Subcutaneous abdominal adipose tissue (tissue), 5 donors: ENCODE measurements around the gene TEX2.

Experiments used
- H3K27ac ChIP-seq: one replicate; pipeline ENCODE4 v1.7.0; 2013; ENCODE audit warnings: low read depth, mild to moderate bottlenecking, inconsistent platforms, low read length, moderate library complexity
- H3K27me3 ChIP-seq, 5 donors: one replicate each; pipeline ENCODE4 v1.7.0; 2013; ENCODE audit warnings: low read length in 5 of 5, inconsistent platforms in 1 of 5; ENCODE audit not compliant: control insufficient read depth in 5 of 5, insufficient read depth in 4 of 5
- H3K36me3 ChIP-seq, 5 donors: one replicate each; pipeline ENCODE4 v1.7.0; 2013; ENCODE audit warnings: low read length in 5 of 5; ENCODE audit not compliant: control insufficient read depth in 5 of 5, insufficient read depth in 5 of 5
- H3K4me1 ChIP-seq, 5 donors: one replicate each; pipeline ENCODE4 v1.7.0; 2013; ENCODE audit warnings: low read length in 5 of 5, mild to moderate bottlenecking in 3 of 5, moderate library complexity in 1 of 5; ENCODE audit not compliant: control insufficient read depth in 5 of 5, insufficient read depth in 5 of 5
- H3K4me3 ChIP-seq, 5 donors: one replicate each; pipeline ENCODE4 v1.7.0; 2013; ENCODE audit warnings: low read length in 5 of 5, low read depth in 1 of 5
- H3K9ac ChIP-seq, 5 donors: one replicate each; pipeline ENCODE4 v1.7.0; 2013; ENCODE audit warnings: low read length in 5 of 5, mild to moderate bottlenecking in 4 of 5, moderate library complexity in 3 of 5
- H3K9me3 ChIP-seq, 5 donors: one replicate each; pipeline ENCODE4 v1.7.0; 2013; ENCODE audit warnings: low read length in 5 of 5; ENCODE audit not compliant: control insufficient read depth in 5 of 5
- donor health status: healthy.
- donor health status: healthy.
- donor health status: healthy.
- donor health status: healthy.
- donor health status: healthy.

TEX2 gene

DNA sequence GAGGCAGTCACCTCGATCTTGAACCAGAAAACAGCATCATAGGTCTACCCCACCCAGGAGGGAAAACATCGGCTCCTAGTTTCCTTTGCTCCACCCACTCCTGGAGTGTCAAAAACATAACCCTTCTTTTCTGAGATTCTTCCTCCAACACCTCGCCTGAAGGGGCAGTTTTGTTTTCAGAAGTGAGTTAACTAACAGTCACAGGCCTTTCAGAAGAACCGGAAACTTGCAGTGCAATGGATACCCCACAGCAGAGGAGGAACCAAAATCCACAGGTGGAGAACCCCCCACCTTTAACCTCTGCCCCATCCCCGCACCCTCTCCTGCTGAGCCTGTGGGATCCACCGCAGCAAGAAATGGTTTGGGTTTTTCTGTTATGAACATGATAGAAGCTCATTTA lies 7.8 kb upstream of the TEX2 start:
- no peak overlapping the region for H3K4me3 ChIP-seq
- H3K9me3 ChIP-seq: peaks cover 0 to 7% (median 4%) of the 10 kb centered on the region in 5 donors
- H3K27ac ChIP-seq: no peak overlapping the region
- H3K27me3 ChIP-seq: no peaks in the 10 kb centered on the region
- no peak overlapping the region for H3K9ac ChIP-seq
- no peaks in the 10 kb centered on the region for H3K36me3 ChIP-seq
- H3K4me1 ChIP-seq: peaks cover 0 to 4% (median 0%) of the 10 kb centered on the region in 5 donors

DNA sequence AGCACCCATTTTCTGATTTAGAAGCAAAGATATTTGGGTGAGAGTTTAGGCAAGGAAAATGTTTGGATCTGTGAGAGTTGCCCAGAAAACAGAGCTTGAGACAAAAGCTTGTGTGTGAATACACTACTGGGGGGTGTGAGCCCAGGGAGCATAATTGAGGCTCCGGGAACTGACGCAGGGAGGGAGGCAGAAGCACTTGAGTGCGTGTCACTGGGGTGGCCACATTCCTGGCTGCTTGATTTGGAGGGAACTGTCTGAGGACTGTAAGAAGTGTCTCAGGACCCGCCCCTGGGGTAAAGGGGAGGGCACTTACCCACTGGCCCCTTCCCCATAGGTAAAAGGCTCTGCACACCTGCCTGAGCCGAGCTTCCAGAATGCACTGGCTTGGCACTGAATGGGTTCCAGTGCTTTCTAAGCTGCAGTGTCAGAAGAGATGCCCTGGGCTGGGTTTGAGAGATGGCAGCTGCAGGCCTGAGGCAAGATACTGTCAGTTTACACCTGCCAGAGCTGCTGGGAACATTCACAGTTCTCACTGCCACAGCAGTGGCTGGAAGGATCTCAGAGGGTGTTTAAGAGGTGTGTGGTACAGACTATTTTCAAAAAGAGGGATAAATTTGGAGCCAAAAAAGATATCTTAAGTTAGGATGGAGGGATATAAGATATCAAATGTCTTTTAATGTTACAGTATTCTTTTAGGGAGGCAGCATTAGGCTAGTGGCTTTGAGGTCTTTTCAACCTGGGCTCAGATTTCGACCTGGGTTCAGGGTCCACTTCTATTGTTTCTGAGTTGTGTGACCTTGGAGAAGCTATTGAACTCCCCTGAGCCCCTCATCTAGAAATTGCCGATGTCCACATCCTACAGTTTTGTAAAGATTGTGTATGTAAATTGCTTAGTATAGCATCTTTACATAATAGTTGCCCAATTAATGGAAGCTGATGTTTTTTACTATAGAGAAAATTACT lies 6.9 kb upstream of the TEX2 start:
- Histone ChIP-seq H3K27ac (no peak overlapping the region), H3K36me3 (no peaks in the 10 kb centered on the region)

DNA sequence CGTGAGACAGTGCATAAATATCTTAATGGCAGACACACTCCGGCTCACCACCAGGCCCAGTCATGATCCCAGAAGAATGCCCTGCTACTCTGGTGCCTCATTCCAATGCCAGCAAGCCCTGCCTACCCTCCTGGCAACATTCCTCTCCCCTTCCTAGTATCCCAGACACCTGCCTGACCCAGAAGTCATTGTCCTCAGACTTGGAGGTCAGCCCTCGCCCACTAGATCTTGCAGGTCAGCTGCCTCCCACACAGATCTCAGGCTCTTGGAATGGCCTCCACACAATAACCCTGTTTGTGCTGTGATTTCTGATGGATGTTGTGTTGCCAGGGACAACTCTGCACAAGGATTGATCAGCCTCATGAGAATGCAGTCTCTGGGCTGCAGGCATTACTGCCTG lies 1.8 kb upstream of the TEX2 start:
- Histone ChIP-seq H3K9me3 (no peaks in the 10 kb centered on the region), H3K4me1 (peaks cover 2 to 33% (median 28%) of the 10 kb centered on the region in 5 donors), H3K4me3 (no peak overlapping the region), H3K27me3 (no peaks in the 10 kb centered on the region), H3K9ac (no peak overlapping the region), H3K36me3 (no peaks in the 10 kb centered on the region), H3K27ac (no peak overlapping the region)

More for the DNA sequence above, 6.9 kb upstream of the TEX2 start:
- no peak overlapping the region for H3K9ac ChIP-seq
- H3K9me3 ChIP-seq: peaks cover 0 to 7% (median 4%) of the 10 kb centered on the region in 5 donors
- no peaks in the 10 kb centered on the region for H3K27me3 ChIP-seq
- H3K4me1 ChIP-seq: peaks cover 0 to 4% (median 0%) of the 10 kb centered on the region in 5 donors
- no peak overlapping the region for H3K4me3 ChIP-seq

DNA sequence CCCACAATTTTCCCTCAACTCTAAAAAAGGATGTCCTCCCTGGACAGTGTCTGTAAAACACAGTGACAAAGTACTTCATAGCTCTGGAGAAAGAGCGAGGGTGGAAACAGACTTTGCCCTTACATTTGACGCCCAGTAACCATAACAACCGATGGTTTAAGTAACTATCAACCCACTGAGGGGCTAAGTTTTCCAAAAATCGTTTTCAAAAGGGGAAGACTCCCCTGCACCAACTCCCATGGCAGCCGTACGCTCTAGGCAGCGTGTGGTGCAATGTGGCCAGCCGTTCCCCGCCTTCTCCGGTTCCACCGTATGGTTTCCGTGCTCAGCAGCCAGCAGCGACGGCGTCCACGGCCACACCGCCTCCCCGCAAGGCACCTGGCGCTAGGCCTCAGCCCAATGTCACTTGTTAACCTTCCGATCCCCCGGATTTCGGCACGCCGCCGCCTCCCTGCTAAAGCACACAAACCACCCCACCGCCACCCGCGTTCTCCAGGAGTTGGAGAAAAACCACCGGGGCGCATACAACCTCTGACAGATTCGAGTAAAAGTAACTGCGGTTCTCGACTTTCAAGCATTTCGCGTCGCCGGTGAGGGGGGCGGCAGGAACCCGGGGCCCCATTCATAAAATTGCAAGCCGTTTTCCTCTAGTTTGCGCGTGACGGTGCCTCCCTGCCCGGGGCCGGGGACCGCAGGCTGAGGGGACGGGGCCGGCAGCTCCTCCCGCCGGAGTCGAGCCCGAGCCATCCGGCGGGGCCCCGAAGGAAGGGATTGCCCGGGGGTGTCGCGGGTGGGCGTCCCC lies 661 bp downstream of the TEX2 start:
- H3K9ac ChIP-seq: peak overlapping the region; percentile 70 to 92 (median 83)
- H3K9me3 ChIP-seq: no peaks in the 10 kb centered on the region
- no peaks in the 10 kb centered on the region for H3K36me3 ChIP-seq
- H3K27me3 ChIP-seq: no peaks in the 10 kb centered on the region
- peaks cover 2 to 36% (median 31%) of the 10 kb centered on the region in 5 donors for H3K4me1 ChIP-seq
- peak overlapping the region; percentile 84 for H3K27ac ChIP-seq
- peak overlapping the region; percentile 55 to 91 (median 78) for H3K4me3 ChIP-seq

DNA sequence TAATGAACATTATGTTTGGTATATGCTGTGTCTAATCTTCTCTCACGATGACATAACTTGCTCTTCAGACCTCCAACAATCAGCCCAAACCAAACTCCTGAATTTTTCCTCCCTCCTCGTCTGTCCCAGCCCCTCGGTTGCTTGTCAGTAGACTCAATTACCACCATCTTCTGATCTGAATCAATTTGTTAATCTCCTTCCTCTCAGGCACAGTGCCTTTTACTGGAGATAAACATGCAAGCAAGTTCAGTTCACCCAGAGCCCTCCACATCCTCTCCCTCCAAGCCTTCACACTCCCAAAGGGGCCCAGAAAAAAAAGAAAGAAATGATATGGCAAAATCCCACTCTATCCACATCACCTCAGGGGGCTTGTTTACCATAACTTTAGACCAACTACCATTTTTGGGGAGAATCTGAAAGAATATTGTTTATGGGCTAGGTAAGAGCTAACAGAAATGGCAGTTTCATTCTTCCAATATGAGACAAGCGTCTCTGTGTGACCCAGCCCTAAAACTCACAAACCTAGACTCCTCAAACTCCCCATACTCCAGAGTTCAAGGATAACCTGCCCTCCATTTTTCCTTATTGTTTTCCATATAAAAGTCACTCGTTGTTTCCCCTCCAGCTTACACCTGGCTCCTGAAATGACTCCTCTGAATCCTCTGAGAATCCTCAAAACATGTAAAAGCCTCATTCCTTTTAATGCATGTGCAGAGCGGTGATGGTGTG lies 1.5 kb downstream of the TEX2 start:
- Histone ChIP-seq H3K9me3 (no peaks in the 10 kb centered on the region), H3K4me1 (peaks cover 2 to 36% (median 31%) of the 10 kb centered on the region in 5 donors), H3K27ac (no peak overlapping the region), H3K4me3 (peak overlapping the region; percentile 55 to 91 (median 78)), H3K9ac (peak overlapping the region in 3 of 5 donors; percentile 76 to 92 (median 90)), H3K36me3 (no peaks in the 10 kb centered on the region), H3K27me3 (no peaks in the 10 kb centered on the region)

DNA sequence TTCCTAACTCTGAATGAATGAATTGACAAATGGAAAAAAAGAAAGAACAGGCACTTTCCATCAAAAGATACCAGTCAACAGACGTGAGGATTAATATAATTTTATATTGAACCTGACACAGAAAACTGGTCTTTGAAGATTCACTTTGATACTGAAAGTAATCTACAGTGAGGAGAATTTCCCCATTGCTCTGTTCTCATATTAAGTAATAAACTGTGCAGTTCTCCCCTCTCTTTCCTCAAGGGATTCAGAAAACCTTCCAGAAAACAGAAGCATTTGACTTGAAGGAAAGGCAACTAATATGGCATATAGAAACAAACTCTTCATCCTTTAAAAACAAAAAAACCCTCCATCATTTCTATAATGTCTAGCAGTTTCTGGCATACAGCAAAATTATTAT lies 2.2 kb downstream of the TEX2 start:
- peaks cover 2 to 36% (median 31%) of the 10 kb centered on the region in 5 donors for H3K4me1 ChIP-seq

DNA sequence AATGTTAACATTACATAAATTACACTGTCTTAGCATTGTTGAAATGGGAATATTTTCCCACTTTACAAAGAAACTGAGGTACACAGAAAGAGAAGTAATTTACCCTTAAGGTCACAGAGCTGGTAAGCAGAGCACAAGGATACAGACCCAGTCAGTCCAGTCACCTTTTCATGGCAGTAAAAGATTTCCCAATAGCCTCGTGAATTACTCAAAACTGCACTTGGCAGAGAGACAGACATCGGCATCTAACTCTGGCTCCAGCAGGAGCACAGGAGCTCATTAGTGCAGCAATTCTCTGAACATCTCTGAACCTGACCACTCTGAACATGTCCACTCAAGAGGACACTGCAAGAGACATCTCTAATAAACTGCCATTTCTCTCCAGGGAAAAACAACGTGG lies 3.1 kb downstream of the TEX2 start:
- peaks cover 2 to 36% (median 31%) of the 10 kb centered on the region in 5 donors for H3K4me1 ChIP-seq
- no peaks in the 10 kb centered on the region for H3K36me3 ChIP-seq
- no peak overlapping the region for H3K9ac ChIP-seq
- H3K9me3 ChIP-seq: no peaks in the 10 kb centered on the region
- no peak overlapping the region for H3K27ac ChIP-seq
- H3K27me3 ChIP-seq: no peaks in the 10 kb centered on the region
- no peak overlapping the region for H3K4me3 ChIP-seq

More for the DNA sequence above, 2.2 kb downstream of the TEX2 start:
- Histone ChIP-seq H3K36me3 (no peaks in the 10 kb centered on the region), H3K9ac (peak overlapping the region in 1 of 5 donors; percentile 92), H3K27ac (no peak overlapping the region), H3K9me3 (no peaks in the 10 kb centered on the region), H3K27me3 (no peaks in the 10 kb centered on the region), H3K4me3 (no peak overlapping the region)

DNA sequence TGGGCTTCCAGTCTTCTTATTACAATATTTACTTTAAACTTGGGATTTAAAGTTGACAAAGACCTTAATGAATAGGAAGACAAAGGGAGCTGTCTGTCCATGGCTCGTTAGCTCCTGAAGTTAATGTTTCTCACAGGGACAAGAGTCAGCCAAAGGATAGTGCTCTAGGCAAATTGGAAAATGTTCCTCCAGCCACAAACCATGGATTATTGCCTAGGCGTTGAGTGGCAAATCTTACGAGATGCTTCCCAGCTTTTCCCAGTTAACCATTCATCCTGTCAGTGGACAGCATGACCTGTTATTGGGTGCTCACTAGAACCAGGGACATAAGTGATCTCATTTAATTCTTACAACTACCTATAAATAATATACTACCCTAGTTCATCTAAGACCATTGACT lies 3.6 kb downstream of the TEX2 start:
- H3K9me3 ChIP-seq: no peaks in the 10 kb centered on the region
- H3K27ac ChIP-seq: no peak overlapping the region
- H3K4me1 ChIP-seq: peaks cover 2 to 36% (median 31%) of the 10 kb centered on the region in 5 donors
- no peak overlapping the region for H3K9ac ChIP-seq
- no peak overlapping the region for H3K4me3 ChIP-seq
- no peaks in the 10 kb centered on the region for H3K36me3 ChIP-seq
- H3K27me3 ChIP-seq: no peaks in the 10 kb centered on the region

DNA sequence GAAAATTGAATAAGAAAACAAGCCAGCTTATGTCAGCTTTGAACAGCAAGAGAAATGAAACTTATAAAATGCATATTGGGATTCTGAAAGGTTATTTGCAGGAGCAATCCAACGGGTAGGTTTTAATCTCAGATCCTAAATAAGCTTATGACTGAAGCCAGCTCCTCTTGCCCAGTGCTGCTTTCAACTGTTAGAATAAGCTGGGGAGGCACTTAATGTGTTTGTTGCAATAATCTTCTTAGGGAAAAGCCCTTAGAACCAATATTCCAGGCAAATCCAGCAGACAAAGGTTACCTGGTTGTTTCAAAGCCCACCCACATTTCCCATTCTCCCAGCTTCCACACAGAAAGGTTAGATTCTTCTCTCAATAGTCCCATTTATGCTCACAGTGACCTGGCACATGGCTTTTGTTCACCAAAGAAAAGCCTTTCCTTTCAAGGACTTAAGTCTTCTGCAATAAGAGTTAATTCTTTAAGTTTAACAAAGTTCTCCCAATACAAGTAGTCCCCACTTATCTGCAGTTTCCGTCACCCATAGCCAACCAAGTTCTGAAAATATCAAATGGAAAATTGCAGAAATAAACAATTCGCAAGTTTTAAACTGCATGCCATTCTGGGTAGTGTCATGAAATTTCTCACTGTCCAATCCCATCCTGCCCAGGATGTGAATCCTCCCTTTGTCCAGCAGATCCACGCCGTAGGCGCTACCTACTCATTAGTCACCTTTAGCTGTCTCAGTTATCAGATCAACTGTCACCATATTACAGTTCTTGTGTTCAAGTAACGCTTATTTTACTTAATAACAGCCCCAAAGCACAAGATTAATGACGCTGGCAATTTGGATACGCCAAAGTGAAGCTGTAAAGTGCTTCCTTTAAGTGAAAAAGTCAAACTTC lies 5.9 kb downstream of the TEX2 start:
- no peaks in the 10 kb centered on the region for H3K27me3 ChIP-seq
- no peaks in the 10 kb centered on the region for H3K36me3 ChIP-seq
- H3K27ac ChIP-seq: no peak overlapping the region
- H3K9ac ChIP-seq: no peak overlapping the region
- H3K4me3 ChIP-seq: no peak overlapping the region
- H3K4me1 ChIP-seq: peaks cover 2 to 25% (median 23%) of the 10 kb centered on the region in 5 donors
- H3K9me3 ChIP-seq: no peaks in the 10 kb centered on the region
